Inflammatory macrophage treated with lipopolysaccharide for 1 hour (primary cell): ENCODE results near the gene ABCB11.
A peak's percentile ranks its signal among the peaks of the same experiment; 100 is the strongest.

Source experiments
- DNase-seq, 2 donors: peaks; one replicate each; pipeline ENCODE4 v3.0.0-alpha.2; 2020 to 2022

The ABCB11 gene

GRCh38 chr2:168928113-168928831 is 102.9 kb downstream of the ABCB11 start:
- DNase-seq, result no peak

GRCh38 chr2:168926621-168927386 is 104.3 kb downstream of the ABCB11 start:
- DNase-seq, result no peak

GRCh38 chr2:168920504-168921157 is 110.5 kb downstream of the ABCB11 start:
- DNase-seq, result peak; percentile 9 to 87

GRCh38 chr2:168916331-168916675 is 114.8 kb downstream of the ABCB11 start:
- DNase-seq, result no peak

GRCh38 chr2:168915441-168916330 is 115.4 kb downstream of the ABCB11 start:
- no peak for DNase-seq

GRCh38 chr2:168913495-168913894 is 117.6 kb downstream of the ABCB11 start:
- no peak for DNase-seq

- DNase-seq, result no peak
These were observed 118.2 kb downstream of the ABCB11 start for GRCh38 chr2:168912901-168913369.

GRCh38 chr2:168912466-168912865 is 118.7 kb downstream of the ABCB11 start:
- no peak for DNase-seq

- no peak for DNase-seq
These were observed 120.8 kb downstream of the ABCB11 start for GRCh38 chr2:168910330-168910729.

GRCh38 chr2:168907940-168908662 is 123.0 kb downstream of the ABCB11 start:
- DNase-seq, result no peak

- no peak for DNase-seq
These were observed 126.8 kb downstream of the ABCB11 start for GRCh38 chr2:168904358-168904757.

GRCh38 chr2:168903888-168904287 is 127.2 kb downstream of the ABCB11 start:
- no peak for DNase-seq

- no peak for DNase-seq
These were observed 130.1 kb downstream of the ABCB11 start, which contains the start of gene G6PC2 for GRCh38 chr2:168901003-168901402. Gene G6PC2 (plus strand): TSS chr2:168901291. CDS start chr2:168901332, 41 bp downstream.

GRCh38 chr2:168897449-168897848 is 133.7 kb downstream of the ABCB11 start:
- no peak for DNase-seq

GRCh38 chr2:168896783-168897182 is 134.3 kb downstream of the ABCB11 start:
- DNase-seq, result peak; percentile 9 to 18

- no peak for DNase-seq
These were observed 135.4 kb downstream of the ABCB11 start for GRCh38 chr2:168895771-168896170.

GRCh38 chr2:168894720-168895119 is 136.4 kb downstream of the ABCB11 start:
- DNase-seq, result no peak

GRCh38 chr2:168894101-168894500 is 137.0 kb downstream of the ABCB11 start:
- no peak for DNase-seq

GRCh38 chr2:168892327-168892726 is 138.8 kb downstream of the ABCB11 start:
- no peak for DNase-seq

- DNase-seq, result peak; percentile 86 to 94
These were observed 140.9 kb downstream of the ABCB11 start, which contains the start of gene SPC25 for GRCh38 chr2:168890006-168890782. Gene SPC25 (minus strand): TSS chr2:168890430. CDS start chr2:168889519, 911 bp downstream.

- DNase-seq, result no peak
These were observed 141.5 kb downstream of the ABCB11 start for GRCh38 chr2:168889635-168890005.
